Lower leg skin (tissue), 3 donors: ENCODE results near the gene RAD9A.

Experiments
- POLR2A ChIP-seq, 2 donors: fragments of 450-650 bp; IDR thresholded peaks; one replicate each; pipeline ENCODE4 v1.6.1; 2016 to 2017; ENCODE audit warnings: antibody characterized with exemption in 2 of 2, mild to moderate bottlenecking in 1 of 2, moderate library complexity in 1 of 2
- TF ChIP-seq, protein P1 (sequence below), 3 donors: fragments of 450-650 bp; IDR thresholded peaks; one replicate each; pipeline ENCODE4 v1.5.1; 2016; ENCODE audit warnings: antibody characterized with exemption in 3 of 3, mild to moderate bottlenecking in 3 of 3, moderate library complexity in 2 of 3

- TF ChIP-seq, protein P1, sequence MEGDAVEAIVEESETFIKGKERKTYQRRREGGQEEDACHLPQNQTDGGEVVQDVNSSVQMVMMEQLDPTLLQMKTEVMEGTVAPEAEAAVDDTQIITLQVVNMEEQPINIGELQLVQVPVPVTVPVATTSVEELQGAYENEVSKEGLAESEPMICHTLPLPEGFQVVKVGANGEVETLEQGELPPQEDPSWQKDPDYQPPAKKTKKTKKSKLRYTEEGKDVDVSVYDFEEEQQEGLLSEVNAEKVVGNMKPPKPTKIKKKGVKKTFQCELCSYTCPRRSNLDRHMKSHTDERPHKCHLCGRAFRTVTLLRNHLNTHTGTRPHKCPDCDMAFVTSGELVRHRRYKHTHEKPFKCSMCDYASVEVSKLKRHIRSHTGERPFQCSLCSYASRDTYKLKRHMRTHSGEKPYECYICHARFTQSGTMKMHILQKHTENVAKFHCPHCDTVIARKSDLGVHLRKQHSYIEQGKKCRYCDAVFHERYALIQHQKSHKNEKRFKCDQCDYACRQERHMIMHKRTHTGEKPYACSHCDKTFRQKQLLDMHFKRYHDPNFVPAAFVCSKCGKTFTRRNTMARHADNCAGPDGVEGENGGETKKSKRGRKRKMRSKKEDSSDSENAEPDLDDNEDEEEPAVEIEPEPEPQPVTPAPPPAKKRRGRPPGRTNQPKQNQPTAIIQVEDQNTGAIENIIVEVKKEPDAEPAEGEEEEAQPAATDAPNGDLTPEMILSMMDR (IDR thresholded peaks at IDR 0.05), result no peak
- TF ChIP-seq POLR2A (IDR thresholded peaks at IDR 0.05), result no peak
Measured at GRCh38 chr11:67431346-67432249, 39.8 kb downstream of the RAD9A start.
